Psoas muscle (tissue), 8 donors: ENCODE measurements around the gene GALNT10. TPM values are rescaled to one million over a fixed set of nuclear protein-coding genes. Genes with fewer than 3 reads are reported as not detected.

ENCODE experiments used
- ATAC-seq, 4 donors: fragments of 200-7000 bp; cut with Tn5 transposase; one replicate each; pipeline ENCODE4 v1.9.1; 2020; ENCODE audit warnings: moderate library complexity in 3 of 4, mild to moderate bottlenecking in 2 of 4
- DNase-seq, 2 donors: peaks; one replicate each; pipeline ENCODE4 v3.0.0-alpha.2; 2020
- H3K27ac ChIP-seq: fragments of 200-600 bp; one replicate; pipeline ENCODE4 v1.8.0; 2022
- H3K27me3 ChIP-seq, 3 donors: fragments of 200-600 bp in 1 of 3; one replicate each; pipeline versions ENCODE4 v1.6.1 to v1.8.0; 2013 to 2022; ENCODE audit warnings: low read length in 2 of 3, mild to moderate bottlenecking in 2 of 3, moderate library complexity in 1 of 3; ENCODE audit not compliant: insufficient read depth in 3 of 3
- H3K36me3 ChIP-seq, 2 donors: fragments of 200-600 bp in 1 of 2; one replicate each; pipeline versions ENCODE4 v1.6.1 to v1.8.0; 2013 to 2022; ENCODE audit warnings: low read depth in 1 of 2, mild to moderate bottlenecking in 1 of 2, moderate library complexity in 1 of 2; ENCODE audit not compliant: insufficient read depth in 1 of 2
- H3K4me1 ChIP-seq: fragments of 200-600 bp; one replicate; pipeline ENCODE4 v1.8.0; 2022
- H3K4me3 ChIP-seq: fragments of 200-600 bp; one replicate; pipeline ENCODE4 v1.8.0; 2022; ENCODE audit warnings: mild to moderate bottlenecking
- H3K9me3 ChIP-seq: fragments of 200-600 bp; one replicate; pipeline ENCODE4 v1.8.0; 2022
- WGBS, 3 donors: extraction: QIAGEN DNeasy Blood & Tissue Kit; methylation state at CpG; one replicate each; pipeline versions ENCODE4 v1.1.6 to v1.1.7; 2013; 5-methylcytosine and 5-hydroxymethylcytosine counted together
- intact Hi-C, 2 donors: fragments of 100-400 bp; cut with DNase I; formaldehyde crosslinking; loops; one replicate each; pipeline versions ENCODE4 v1.11.0 to v1.14.2; 2022
- polyA plus RNA-seq, 3 donors: library from polyadenylated mRNA; stranded (reverse); fragments of 200-250 nt; gene quantifications; one replicate each; pipeline ENCODE4 v1.2.3, GENCODE V29; 2013
- total RNA-seq, 4 donors: library from RNA; stranded (reverse); fragmentation: NEBNext Ultra II Directional in 2 of 4; extraction: Animal tissue kit (Norgen Biotek cat#: 25700) in 2 of 4; gene quantifications; one replicate each; pipeline versions ENCODE4 v1.2.1 to v1.2.4, GENCODE V29; 2021 to 2023
- TF ChIP-seq, protein P1 (sequence below): fragments of 200-600 bp; IDR thresholded peaks from one replicate; pipeline ENCODE4 v1.8.0; 2022; ENCODE audit warnings: antibody characterized with exemption
- donor health status: healthy with polysubstance abuse.
- donor health status: DM: no; HTN: no; CAD: no; lungs with moderate emphysema.
- donor health status: Bipolar disorder and iron deficiency.
- donor health status: healthy.
- donor health status: DM: yes; HTN: yes; CAD: no.
- donor health status: DM: no; HTN: no; CAD: no.
- donor health status: DM: no; HTN: no; CAD: no.
- donor health status: DM: yes; HTN: yes; CAD: no.

Gene GALNT10
- total and polyA plus RNA-seq, 7 donors = 4.2 to 9.9 (median 6.8) TPM

DNA sequence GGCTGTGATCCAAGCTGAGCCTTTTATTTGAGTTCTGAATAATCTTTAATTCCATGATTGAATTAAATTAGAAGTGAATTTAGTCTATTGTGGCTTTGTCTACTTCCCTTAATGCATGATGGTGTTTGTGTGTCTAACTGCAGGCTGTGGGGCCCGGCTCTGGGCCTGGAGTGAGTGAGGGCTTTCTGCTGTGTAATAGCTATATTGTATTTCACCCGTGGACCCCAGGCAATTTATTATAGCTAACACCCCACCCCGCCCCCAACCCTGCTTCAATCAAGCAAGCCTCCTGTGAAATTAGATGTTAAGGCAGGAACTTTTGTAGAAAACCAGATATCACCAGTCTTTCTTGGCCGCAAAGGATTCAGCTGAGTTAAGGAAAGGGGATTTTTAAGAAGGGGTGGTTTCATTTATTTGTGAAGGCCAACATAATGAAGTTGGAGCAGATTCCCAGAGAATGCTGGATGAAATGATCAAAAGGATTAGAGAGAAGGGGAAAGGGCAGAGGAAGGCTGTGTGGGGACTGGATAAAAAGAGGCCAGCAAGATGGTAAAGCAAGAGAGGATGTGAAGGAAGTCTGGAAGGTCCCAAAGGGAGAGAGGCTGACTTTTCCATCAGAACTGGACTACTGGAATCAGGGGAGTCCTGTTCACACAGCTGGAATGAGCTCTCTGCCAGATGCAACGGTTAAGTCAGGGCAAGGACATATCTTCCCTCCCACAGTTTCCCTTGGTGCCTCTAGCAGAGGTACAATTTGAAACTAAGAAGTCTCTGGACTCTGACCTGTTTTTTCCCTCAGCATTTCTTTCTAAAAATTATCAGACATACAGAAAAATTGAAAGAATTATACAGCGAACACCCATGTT, 129.9 kb downstream of the GALNT10 start:
- no peaks in the 10 kb centered on the region for H3K4me1 ChIP-seq
- no peaks in the 10 kb centered on the region for H3K9me3 ChIP-seq
- no peaks in the 10 kb centered on the region for H3K27me3 ChIP-seq
- DNase-seq = peak; percentile 17 to 57
- TF ChIP-seq, protein P1, sequence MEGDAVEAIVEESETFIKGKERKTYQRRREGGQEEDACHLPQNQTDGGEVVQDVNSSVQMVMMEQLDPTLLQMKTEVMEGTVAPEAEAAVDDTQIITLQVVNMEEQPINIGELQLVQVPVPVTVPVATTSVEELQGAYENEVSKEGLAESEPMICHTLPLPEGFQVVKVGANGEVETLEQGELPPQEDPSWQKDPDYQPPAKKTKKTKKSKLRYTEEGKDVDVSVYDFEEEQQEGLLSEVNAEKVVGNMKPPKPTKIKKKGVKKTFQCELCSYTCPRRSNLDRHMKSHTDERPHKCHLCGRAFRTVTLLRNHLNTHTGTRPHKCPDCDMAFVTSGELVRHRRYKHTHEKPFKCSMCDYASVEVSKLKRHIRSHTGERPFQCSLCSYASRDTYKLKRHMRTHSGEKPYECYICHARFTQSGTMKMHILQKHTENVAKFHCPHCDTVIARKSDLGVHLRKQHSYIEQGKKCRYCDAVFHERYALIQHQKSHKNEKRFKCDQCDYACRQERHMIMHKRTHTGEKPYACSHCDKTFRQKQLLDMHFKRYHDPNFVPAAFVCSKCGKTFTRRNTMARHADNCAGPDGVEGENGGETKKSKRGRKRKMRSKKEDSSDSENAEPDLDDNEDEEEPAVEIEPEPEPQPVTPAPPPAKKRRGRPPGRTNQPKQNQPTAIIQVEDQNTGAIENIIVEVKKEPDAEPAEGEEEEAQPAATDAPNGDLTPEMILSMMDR = no peak
- peak in 3 of 4 donors; percentile 39 to 61 (median 59) for ATAC-seq
- no peaks in the 10 kb centered on the region for H3K36me3 ChIP-seq
- WGBS, 3 donors = 60 to 65% (median 61%) methylated on average over 6 of the region's 6 CpGs
- no peak overlapping the region for H3K4me3 ChIP-seq
- intact Hi-C loops = no loop called here
- no peak overlapping the region for H3K27ac ChIP-seq

DNA sequence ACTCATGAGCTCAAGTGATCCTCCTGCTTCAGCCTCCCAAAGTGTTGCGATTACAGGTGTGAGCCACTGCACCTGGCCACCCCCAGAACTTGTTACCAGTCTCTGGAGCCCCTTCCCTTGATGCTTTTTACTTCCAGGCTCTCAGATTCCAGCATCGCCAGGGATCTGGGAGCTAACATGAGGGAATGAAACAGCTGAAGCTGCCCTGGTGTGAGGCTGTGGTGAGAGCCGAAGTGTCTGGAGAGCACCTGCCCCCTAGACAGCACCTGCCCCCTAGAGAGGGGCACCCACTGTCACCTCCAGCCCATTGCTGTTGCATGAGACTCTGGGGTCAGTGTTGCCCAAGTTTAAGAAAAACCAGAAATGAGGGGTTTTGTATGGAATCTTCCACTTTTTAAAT, 131.0 kb downstream of the GALNT10 start:
- DNase-seq (no peak), ATAC-seq (no peak)
- Histone ChIP-seq H3K4me1 (no peaks in the 10 kb centered on the region), H3K27ac (no peak overlapping the region), H3K9me3 (no peaks in the 10 kb centered on the region), H3K27me3 (no peaks in the 10 kb centered on the region), H3K36me3 (no peaks in the 10 kb centered on the region), H3K4me3 (no peak overlapping the region)
- 81 to 89% (median 84%) methylated on average over 3 of the region's 3 CpGs for WGBS, 3 donors
- TF ChIP-seq, protein P1 = no peak
- intact Hi-C loops = no loop called here

DNA sequence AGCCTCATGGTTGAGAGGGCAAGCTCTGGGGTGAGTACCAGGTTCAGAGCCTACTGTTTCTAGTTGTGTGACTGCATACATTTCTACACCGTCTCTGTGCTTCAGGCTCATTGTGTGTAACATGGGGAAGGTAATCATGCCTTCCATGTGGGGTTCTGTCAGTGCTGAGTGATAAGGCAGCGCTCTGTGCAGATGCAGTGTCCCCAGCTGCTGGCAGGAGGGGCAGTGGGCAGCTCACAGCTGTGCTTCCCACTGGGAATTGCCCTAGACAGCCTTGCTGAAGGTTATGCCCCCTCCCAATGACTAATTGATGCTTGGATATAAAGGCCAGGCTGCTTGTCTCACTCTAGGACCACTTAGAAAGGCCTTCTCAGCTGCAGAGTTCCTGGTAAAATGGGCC, 133.5 kb downstream of the GALNT10 start:
- H3K27ac ChIP-seq = no peak overlapping the region
- ATAC-seq (no peak), DNase-seq (no peak)
- 79 to 91% (median 89%) methylated on average over 2 of the region's 2 CpGs for WGBS, 3 donors
- intact Hi-C loops = no loop called here
- H3K36me3 ChIP-seq = no peaks in the 10 kb centered on the region
- H3K27me3 ChIP-seq = no peaks in the 10 kb centered on the region
- no peak overlapping the region for H3K4me3 ChIP-seq
- H3K4me1 ChIP-seq = no peaks in the 10 kb centered on the region
- H3K9me3 ChIP-seq = no peaks in the 10 kb centered on the region
- TF ChIP-seq, protein P1 = no peak

DNA sequence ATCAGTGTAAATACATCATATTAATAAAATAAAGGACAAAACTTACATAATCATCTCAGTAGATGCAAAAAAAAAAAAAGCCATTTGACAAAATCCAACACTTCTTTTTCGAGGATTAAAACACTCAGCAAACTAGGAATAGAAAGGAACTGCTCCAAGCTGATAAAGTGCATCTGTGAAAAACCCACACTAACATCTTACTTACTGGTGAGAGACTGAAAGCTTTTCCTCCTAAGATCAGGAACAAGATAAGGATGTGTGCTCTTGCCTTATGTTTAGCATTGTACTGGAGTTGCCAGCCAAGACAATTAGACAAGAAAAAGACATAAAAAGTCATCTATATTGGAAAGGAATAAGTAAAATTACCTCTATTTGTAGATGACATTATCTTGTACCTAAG, 135.0 kb downstream of the GALNT10 start:
- no peaks in the 10 kb centered on the region for H3K4me1 ChIP-seq
- intact Hi-C loops = loop anchor here in 1 of 2 donors (5.0 kb wide), 1 partner anchor 1433 kb away; no protein-coding TSS in a partner anchor
- TF ChIP-seq, protein P1 = no peak
- DNase-seq (no peak), ATAC-seq (no peak)
- H3K4me3 ChIP-seq = no peak overlapping the region
- H3K27ac ChIP-seq = no peak overlapping the region
- no peaks in the 10 kb centered on the region for H3K27me3 ChIP-seq
- WGBS, 3 donors = 64 to 85% (median 72%) methylated on average over 1 of the region's 1 CpG
- no peaks in the 10 kb centered on the region for H3K9me3 ChIP-seq
- peaks cover 0 to 8% of the 10 kb centered on the region in 2 donors for H3K36me3 ChIP-seq
